Left kidney (tissue), 2 donors: ENCODE data around the gene KCNH2. TPM values are rescaled to one million over a fixed set of nuclear protein-coding genes. Genes with fewer than 3 reads are reported as not detected.

Source experiments
- DNase-seq: peaks from one replicate; pipeline ENCODE4 v3.0.0-alpha.2; 2013
- polyA plus RNA-seq: library from polyadenylated mRNA; unstranded; fragments of 120-200 nt; gene quantifications from one replicate; pipeline ENCODE4 v1.2.1, GENCODE V29; 2013; ENCODE audit not compliant: insufficient read length

KCNH2 gene
- polyA plus RNA-seq, 1 donor: 13.1 TPM

- no peak for DNase-seq
Measured at GRCh38 chr7:150947761-150948651, 30.1 kb downstream of the KCNH2 start.

GRCh38 chr7:150947241-150947745, 30.8 kb downstream of the KCNH2 start:
- DNase-seq: no peak

- no peak for DNase-seq
Measured at GRCh38 chr7:150946421-150947240, 31.5 kb downstream of the KCNH2 start.

GRCh38 chr7:150945853-150946420, 32.2 kb downstream of the KCNH2 start:
- DNase-seq: no peak

- DNase-seq: no peak
Measured at GRCh38 chr7:150945171-150945852, 32.8 kb downstream of the KCNH2 start.

GRCh38 chr7:150944066-150945042, 33.8 kb downstream of the KCNH2 start:
- no peak for DNase-seq

- DNase-seq: no peak
Measured at GRCh38 chr7:150943453-150943814, 34.7 kb downstream of the KCNH2 start.

GRCh38 chr7:150942591-150943452, 35.3 kb downstream of the KCNH2 start:
- DNase-seq: no peak

GRCh38 chr7:150942001-150942590, 36.0 kb downstream of the KCNH2 start:
- no peak for DNase-seq

GRCh38 chr7:150941351-150942000, 36.6 kb downstream of the KCNH2 start:
- DNase-seq: no peak

GRCh38 chr7:150940431-150941102, 37.6 kb downstream of the KCNH2 start:
- no peak for DNase-seq

- no peak for DNase-seq
Measured at GRCh38 chr7:150939466-150939865, 38.7 kb downstream of the KCNH2 start.

- no peak for DNase-seq
Measured at GRCh38 chr7:150939052-150939451, 39.1 kb downstream of the KCNH2 start.

GRCh38 chr7:150938566-150938965, 39.6 kb downstream of the KCNH2 start:
- no peak for DNase-seq

GRCh38 chr7:150937848-150938561, 40.1 kb downstream of the KCNH2 start:
- DNase-seq: no peak

GRCh38 chr7:150936018-150936417, 42.1 kb downstream of the KCNH2 start:
- no peak for DNase-seq

- no peak for DNase-seq
Measured at GRCh38 chr7:150935149-150935548, 43.0 kb downstream of the KCNH2 start.
